Activated T-cell treated with anti-CD3 and anti-CD28 coated beads, Interleukin-2, amount 50 U/mL, for 48 hours (primary cell): Measurements from ENCODE around the gene TEPSIN.
A peak's percentile ranks its signal among the peaks of the same experiment; 100 is the strongest.

ENCODE experiments used
- DNase-seq, 2 experiments: peaks; one replicate each; pipeline ENCODE4 v3.0.0-alpha.2; 2020

The TEPSIN gene

DNA sequence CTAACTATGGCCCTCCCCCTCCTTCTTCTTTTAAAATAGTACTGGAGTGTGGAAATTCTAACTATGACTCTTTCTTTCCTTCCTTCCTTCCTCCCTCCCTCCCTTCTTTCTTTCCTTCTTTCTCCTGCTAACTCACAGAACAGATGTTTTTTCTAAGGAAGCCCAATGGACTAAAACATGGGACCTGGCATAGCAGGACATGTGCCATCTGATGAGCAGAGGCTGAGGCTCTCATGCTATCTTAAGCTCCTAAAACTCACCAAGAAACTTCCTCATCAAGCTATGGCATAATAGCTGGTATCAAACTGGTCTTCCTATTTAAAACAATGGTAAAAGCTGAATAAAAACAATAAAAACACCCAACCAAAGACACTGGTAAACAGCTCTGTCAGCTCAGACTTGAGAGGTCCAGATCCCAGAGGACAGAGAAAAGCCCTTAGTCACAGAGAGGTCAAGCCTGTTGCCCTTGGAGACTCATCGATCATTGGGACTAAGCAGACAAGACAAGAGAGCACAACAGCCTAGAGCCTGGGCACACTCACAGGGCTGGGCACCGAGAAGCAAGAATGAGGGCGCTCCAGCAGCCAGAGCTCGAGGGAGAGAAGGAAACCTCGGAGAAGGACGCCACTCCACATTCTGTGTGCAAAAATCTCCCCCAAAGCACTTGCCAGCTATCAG lies 28.7 kb upstream of the TEPSIN start:
- no peak for DNase-seq

DNA sequence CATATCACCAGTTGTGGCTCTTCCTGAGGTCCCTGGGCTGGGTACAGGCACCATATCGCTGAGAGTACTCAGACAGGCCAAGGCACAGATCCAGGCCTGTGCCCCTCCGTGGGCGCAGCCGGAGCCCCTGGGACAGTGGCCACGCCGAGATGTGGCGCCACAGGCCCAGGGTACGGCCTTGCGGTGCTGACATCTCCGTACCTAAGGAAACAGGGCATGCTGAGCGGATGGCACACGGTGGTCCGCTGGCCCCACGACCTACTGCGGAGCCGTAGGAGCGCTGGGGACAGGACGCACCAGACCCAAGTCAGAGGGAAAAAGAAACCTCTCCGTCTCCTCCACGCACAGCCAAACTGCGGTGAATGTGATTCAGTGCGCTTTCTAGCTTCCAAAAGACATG lies 26.7 kb upstream of the TEPSIN start:
- no peak for DNase-seq

DNA sequence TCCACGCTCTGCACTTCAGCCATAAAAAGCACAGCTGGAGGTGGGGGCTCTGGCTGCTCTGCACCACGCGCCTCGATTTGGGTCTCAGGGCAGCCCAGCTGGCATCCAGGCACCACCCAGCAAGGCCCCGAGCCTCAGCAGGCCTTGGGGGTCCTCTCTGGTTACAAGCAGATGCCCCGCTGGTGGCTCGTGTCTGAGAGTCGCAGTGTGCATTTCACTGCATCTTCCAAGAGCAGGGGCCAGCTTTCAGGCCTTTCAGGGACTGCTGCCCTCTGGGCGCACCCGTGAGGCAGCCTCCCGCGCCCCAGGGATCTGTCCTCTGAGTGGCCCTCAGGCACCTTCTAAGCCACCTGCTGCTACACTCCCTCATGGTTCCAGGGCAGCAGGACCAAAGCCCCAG lies 25.8 kb upstream of the TEPSIN start:
- DNase-seq = no peak

DNA sequence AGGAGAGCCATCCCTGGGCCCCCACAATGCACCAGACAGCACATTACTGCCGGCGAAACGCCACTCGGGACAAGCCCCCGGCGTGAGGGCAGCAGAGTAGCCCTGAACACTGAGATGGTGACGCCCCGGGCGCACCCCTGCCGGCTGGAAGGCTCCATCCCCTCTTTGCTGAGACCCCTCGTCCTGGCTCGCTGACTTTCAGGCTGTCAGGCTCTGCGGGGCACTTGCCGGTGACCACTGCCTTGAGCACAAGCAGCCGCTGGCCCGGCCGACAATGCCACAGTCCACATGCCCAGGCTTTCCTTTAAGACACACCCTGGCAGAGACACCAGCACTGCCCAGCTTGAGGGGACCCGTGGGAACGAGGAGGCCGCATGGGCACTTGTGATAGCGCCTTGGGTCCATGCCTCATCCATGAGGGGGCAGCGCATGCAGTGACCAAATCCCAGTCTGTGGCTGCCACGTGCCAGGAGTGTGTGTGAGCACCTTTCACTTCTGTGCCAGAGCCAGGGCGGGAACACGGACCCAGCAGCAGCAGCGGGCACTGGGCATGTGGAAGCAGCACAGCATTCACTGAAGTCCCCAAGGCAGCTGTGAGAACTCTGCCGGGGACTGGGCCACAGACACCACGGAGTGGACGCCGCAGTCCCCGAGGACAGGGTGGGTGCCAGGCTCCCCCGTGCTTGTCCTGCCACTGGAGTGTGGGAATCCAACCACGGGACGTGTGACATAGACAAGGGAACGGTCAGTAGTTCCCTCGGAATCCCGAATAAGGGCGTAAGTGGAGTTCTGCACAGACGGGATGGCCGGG lies 24.7 kb upstream of the TEPSIN start:
- no peak for DNase-seq

DNA sequence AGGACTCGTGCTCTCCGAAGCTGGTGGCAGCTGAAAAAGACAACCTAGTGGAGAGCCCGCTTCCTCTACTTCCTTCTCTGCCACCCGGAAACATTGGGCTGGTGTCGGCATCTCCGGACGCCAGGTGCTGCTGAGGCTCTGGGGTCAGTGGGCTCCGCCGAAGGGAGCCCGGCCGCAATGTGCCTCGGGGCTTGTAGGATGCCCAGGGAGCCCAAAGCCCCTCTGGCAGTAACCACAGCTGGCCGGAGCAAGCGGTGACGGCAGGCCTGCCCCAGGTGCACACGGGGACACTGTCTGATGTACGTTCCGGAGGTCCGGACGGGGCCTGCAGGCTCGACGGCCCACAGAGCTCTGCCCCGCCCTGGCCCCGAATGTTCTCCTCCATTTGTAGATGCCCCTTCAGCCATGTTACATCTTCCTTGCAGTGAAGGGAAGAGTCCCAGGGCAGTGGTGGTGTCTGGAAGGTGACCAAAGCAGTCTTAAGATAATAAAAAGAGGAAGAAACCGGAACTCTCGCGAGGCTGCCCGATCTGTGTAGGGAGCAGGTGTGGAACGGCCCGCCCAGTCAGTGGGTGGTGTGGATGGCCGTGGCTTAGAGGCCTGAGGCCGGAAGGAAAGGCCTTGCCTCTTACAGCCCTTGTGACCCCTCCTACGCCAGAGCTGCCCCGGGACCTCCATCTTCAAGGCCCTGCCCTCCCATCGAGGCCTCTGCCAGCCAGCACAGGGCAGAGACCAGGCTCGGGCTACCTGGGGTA lies 22.9 kb upstream of the TEPSIN start:
- DNase-seq = no peak

DNA sequence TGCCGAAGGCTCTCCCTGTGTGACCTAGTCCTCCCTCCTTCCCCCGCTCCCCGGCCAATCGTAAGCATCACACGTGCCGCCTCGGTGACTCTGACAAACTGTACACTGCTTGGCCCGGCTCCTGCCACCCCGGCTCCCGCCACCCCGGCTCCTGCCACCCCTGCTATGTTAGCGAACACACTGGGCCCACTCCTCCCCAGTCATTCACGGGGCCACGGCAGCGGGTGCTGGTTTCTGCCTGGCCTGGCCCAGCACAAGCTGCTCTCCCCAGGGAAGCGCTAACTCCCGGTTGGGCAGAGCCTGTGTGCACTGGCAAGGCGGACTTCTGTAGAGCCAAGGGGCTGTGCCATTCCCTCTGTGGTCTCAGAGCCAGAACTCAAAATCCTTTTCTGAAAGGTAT lies 22.2 kb upstream of the TEPSIN start:
- DNase-seq = no peak

DNA sequence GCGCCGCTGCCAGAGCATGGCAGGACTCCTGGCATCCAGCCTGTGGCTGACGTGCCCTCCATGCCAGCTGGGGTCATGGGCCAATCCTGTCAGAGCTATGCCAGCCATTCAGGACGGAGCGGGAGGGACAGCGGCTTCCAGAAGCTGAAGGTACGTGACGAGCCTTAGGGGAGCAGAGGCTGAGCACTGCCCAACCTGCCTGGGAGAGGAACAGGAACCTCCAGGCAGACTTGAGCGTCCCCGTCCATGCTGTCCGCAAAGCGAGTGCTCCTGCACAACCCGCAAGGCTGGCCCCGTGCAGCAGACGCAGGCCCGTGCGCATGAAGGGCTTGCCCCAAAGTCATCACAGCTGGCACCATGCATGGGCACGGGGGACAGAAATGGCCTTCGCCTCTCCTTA lies 21.8 kb upstream of the TEPSIN start:
- no peak for DNase-seq

DNA sequence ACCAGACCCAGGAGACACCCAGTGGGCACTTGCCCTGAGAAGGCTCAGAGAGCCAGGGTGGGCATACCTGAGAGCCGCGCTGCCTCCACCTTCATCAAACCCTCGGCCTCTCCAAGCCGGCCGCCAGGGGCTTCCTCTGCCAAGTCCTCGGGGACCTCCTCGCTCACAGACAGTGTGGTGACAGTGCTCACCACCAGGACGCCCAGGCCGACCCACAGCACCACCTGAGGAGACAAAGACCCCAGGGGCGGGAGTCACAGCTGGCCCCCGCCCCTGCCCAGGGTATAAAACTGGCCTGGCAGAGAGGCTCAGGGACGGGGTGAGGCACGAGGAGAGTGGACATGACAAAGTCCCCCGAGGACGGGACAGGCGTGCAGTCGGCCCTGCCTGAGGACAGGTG lies 21.3 kb upstream of the TEPSIN start:
- DNase-seq = no peak

DNA sequence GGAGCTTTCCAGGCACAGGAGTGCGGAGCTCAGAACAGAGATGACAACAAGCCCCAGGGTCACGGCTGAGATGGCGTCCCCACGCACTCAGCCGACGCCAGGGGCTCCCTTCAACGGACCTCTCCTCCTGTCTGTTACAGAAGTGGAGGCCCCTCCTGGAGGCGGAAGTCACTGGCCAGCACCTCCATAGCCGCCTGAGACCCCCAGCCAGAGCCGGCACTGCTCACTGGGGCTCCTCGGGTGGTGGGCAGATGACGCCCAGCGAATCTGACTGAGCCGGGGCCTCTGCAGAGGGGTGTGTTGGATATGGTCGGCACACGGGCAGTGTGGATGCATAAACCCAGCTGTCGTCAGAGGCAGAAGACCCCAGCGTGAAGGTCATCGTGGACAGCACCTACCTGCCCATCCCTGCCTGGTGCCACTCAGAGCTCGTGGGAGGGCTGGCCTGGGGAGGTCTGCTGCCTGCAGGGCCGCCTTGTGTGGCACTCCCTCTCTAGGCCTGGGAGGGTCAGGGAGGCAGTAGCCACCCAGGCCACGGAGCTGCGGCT lies 20.3 kb upstream of the TEPSIN start:
- DNase-seq = no peak

DNA sequence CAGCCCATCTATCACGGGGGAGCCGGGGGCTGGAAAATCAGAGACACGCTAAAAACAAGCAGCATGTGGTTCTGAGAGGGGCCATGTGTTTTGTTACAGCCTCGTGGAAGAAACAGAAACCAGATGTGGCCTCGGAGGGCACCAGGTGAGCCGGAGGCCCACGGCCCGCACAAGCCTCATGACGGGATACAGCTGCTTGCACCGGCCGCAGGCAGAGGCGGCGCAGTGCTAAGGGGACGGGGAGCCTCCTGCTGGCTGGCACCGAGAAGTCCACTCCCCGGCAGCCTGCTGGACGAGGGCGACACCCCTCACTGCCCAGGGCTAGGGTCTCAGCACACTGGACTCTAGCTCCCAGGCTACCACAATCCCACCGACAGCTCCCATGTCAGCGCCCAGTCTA lies 19.4 kb upstream of the TEPSIN start:
- no peak for DNase-seq

DNA sequence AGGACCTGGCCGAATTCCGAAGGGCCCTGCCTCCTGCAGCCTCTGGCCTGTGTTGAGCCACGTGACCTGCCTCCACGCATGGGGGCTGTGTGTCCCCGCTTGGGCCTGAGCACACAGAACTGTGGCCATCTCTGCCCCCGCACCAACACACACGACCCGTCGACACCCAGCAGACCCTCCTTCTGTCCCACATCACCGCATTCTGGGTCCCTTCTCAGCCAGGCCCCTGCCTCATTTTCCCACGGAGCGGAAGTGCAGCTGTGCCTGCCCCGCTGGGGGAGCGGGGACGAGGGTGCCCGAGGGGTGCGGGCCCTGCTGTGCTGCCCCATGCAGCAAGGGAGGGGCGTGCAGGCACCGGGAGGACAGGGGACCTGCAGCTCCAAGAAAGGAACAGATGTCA lies 18.7 kb upstream of the TEPSIN start:
- no peak for DNase-seq

DNA sequence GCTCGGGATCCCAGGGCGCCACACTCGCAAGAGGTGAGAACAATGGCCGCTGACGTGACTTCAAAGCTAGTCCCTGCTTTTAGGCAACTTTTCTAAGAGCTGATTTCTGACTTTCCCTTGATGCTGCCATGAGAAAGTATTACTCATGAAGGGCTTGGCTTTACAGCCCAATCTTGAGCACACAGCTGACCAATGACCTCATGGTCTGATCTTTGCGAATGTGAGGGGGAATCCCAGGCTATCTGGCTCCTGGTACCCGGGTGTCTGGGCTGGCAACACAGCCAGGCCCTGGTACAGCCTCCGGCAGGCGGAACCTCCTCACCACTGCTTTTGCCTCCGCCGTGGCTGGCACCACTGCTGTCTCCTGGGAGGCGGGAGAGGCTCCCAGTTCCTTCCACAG lies 17.8 kb upstream of the TEPSIN start:
- DNase-seq = no peak

DNA sequence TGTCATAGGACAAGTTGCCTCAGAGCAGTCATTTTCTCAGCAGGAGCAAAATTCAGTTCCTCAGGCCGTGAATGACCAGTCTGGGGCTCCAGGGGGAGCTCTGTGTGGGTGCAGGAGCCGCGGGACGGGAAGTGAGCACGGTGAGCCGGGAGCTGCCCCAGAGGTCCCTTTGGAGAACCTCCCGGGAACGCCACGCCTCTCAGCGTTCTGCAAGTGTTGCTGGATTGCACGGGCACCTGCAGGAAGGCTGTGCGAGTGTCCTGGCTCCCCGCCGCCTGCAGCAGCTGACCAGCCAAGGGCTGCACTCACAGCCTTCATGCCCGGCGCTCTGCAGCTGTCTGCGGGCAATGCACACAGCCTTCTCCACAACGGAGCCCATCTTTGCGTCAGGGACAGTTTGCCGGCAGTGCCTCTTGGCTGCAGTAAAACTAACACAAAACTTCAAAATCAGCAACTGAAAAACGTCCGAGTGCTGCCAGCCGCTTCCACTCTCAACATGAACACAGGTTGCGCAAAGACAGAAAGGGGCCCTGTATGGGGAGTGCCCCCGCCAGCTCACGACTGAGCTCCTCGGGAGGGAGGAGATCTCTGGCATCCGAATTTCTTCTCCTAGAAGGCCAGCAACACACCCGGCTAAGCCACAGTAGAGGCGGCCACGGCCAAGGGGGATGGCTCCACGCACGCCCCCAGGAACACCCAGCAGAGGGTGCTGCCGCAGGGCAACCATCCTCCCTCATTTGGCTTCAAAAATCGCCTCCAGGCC lies 16.3 kb upstream of the TEPSIN start:
- DNase-seq = no peak

DNA sequence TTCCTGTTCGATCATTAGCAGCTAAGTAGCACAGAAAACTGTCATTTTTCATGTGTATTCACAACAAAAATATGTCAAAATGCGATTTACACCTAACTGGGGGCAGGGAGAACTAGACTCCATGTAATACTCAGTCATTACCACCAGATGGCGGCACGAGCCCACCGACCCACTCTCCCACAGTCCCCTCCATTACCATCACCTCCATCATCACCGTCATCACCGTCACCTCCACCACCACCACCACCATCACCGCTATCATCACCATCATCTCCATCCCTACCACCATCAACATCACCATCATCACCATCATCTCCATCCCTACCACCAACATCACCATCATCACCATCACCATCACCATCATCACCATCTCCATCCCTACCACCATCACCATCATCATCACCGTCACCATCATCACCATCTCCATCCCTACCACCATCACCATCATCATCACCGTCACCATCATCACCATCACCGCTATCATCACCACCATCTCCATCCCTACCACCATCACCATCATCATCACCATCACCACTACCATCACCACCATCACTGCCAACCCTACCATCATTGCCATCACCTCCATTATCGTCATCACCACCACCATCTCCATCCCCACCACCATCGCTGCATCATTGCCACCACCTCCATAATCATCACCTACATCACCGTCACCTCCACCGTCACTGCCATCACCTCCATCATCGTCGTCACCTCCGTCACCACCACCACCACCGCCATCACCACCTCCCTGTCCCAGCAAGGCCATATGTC lies 14.7 kb upstream of the TEPSIN start:
- DNase-seq = peak; percentile 60 to 73

DNA sequence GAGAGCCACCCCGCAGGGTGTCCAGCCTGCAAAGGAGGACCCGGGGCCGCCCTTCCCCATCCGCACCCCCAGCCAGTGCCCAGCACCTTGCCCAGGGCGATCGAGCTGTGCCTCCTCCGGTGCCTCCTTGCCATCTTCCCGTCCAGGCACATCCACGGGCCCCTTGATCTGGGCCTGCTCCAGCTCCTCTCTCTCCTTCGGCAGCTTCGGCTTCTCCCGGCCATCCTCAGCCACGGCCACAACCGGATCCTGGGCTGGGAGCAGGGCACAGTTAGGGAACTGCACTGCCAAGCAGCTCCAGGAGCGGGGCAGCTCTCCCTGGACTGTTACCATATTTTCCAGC lies 14.1 kb upstream of the TEPSIN start:
- DNase-seq = no peak

DNA sequence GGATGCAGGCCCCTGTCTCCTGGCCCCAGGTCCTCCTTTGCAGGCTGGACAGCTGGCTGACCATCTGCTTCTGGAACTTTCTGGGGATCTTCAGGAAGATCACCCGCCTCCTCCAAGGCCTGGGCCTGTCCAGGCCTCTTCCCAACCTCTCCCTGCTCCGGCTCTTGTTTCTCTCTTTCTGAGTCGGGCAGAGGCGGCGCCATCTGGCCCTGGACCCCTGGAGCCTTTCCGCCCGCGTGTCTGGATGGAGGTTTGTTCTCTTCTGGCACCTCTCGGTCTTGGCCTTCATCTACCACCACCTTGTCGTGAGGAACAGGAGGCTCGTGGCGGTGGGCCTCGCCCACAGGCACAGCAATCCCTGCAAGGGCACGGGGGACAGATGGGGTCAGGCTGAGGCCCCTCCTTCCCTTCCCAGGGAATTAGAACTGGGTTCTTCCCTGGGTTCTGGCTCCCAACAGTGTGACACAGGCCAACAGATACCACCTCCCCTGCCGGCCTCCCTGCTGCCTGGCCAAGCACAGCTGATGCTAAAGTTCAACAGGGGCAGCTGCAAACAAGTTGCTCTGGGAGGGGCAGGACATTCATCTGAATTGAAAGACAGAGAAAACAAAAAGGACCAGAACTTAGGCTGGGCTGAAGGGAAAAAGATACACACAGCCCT lies 13.6 kb upstream of the TEPSIN start:
- no peak for DNase-seq

DNA sequence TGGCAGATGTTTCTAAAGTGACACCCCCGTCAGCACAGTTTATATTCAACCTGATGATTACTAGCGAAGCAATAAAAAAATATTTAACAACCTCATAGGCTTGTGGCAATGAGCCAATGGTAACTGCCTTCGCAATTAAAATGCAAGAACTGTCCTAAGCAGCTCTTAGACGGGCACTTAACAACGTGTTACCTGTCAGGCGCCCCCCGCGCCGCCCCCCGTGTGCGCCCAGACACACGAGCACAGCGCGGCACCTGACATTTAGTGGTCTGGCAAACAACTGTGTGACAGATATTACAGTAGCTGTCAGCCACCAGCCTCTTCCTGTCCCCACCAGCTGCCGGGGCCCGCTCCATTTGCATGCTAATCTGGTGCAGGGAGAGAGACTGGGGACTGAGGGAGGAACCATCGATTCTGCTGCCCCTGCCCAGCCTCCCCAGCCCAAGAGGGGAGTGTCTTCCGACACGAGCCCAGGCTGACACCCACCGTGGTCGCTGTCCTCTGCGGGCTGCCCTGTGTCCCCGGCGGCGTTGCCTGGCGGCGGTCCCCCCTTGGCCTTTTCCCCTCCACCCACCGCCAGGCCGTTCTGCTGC lies 12.9 kb upstream of the TEPSIN start:
- no peak for DNase-seq

DNA sequence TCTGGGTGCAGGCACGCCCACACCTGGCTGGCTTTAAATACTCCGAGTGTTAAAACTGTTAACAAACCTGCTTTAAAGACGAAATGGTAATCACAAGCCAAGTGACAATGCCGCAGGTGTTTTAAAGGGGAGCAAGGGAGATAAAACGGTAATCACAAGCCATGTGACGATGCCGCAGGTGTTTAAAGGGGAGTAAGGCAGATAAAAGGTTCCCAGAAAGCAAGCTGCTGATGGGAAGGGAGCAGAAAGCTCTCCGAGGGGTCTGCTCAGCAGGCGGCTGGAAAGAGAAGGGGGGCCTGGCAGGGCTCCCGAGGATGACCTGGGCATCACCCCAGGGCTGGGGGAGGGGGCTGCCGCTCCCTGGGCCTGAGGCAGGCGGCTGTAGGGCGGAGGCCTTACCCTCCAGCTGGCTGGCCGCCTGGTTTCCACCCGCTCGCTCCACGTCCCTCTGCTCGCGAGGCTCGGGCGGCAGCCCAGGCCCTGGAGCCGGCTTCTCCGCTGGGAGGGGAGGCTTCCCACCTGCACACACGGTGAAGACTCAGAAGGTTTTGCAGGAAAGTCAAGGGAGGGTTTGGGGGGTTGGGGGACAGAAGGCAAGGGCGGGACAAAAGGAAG lies 12.3 kb upstream of the TEPSIN start:
- DNase-seq = no peak

DNA sequence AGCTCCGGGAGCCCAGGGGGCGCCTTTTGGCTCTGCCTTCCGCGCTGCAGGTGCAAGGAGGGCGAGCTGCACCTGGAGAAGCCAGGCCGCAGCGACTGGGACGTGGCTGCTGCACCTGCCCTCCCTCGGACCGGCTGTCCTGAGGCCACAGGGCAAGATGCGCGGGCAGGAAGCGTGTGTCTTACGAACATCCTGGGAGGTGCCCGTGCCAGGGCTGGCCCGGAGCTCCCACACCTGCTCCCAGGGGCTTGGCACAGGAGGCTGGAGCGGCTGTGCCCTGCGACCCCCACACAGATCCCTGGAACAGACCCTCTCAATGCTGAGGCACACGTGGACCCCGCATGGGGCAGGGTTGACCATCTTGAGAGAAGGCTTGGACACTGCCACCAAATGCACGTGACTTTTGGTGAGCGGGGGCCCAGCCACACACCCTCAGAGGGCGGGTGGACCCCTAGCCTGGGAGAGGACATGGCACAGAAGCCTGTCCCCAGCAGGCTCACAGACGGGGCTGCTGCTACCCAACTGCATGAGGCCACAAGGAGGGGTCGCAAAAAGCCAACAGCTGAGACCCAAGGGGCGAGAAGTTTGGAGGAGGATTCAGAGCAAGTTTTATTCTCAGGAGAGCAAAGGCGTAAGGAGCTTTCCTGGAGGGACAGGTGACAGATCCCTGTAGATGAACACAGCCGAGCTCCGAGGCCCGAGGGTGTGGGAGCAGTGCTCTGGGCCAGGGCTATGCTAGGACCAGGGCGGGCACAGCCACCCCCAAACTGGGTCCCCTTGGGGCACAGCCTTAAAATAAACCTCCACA lies 11.6 kb upstream of the TEPSIN start:
- DNase-seq = no peak
